HG03039 (cell line): Measurements from ENCODE around the gene TAF11L4.
"Not testable (repeated sequence)": the region's sequence is repeated elsewhere in the genome, so short reads cannot be mapped to it uniquely, and the experiment has no call there.

Experiments used
- ATAC-seq: cut with Tn5 transposase; IDR thresholded peaks from one replicate; pipeline ENCODE4 v1.9.1; 2021; ENCODE audit warnings: mild to moderate bottlenecking, moderate library complexity; ENCODE audit not compliant: unreplicated experiment

Gene TAF11L4

GRCh38 chr5:17521501-17521900 lies at the start of gene TAF11L4:
Gene TAF11L4, plus strand, starts transcription at chr5:17521801.
- not testable (repeated sequence) for ATAC-seq

GRCh38 chr5:17475064-17475463 lies 46.5 kb upstream of the TAF11L4 start:
- not testable (repeated sequence) for ATAC-seq

GRCh38 chr5:17477043-17477442 lies 44.6 kb upstream of the TAF11L4 start:
- no peak for ATAC-seq

- no peak for ATAC-seq
These were observed 43.9 kb upstream of the TAF11L4 start for GRCh38 chr5:17477573-17478265.

- no peak for ATAC-seq
These were observed 40.2 kb upstream of the TAF11L4 start for GRCh38 chr5:17481378-17481777.

GRCh38 chr5:17482790-17483189 lies 38.8 kb upstream of the TAF11L4 start:
- ATAC-seq: no peak

- ATAC-seq: not testable (repeated sequence)
These were observed 35.0 kb upstream of the TAF11L4 start for GRCh38 chr5:17486464-17487173.

GRCh38 chr5:17487174-17487512 lies 34.5 kb upstream of the TAF11L4 start:
- ATAC-seq: no peak

- not testable (repeated sequence) for ATAC-seq
These were observed 30.3 kb upstream of the TAF11L4 start for GRCh38 chr5:17491257-17491656.

- ATAC-seq: no peak
These were observed 28.8 kb upstream of the TAF11L4 start for GRCh38 chr5:17492770-17493169.

- ATAC-seq: no peak
These were observed 24.2 kb upstream of the TAF11L4 start for GRCh38 chr5:17497446-17497845.

GRCh38 chr5:17497931-17498330 lies 23.7 kb upstream of the TAF11L4 start, which contains the start of gene TAF11L2:
Gene TAF11L2, plus strand, starts transcription at chr5:17498231.
- not testable (repeated sequence) for ATAC-seq

GRCh38 chr5:17511775-17512325 lies 9.8 kb upstream of the TAF11L4 start:
- ATAC-seq: no peak

- not testable (repeated sequence) for ATAC-seq
These were observed 4.1 kb upstream of the TAF11L4 start for GRCh38 chr5:17517526-17517925.

GRCh38 chr5:17518067-17518466 lies 3.5 kb upstream of the TAF11L4 start, which contains the start of gene TAF11L3:
Gene TAF11L3, plus strand, starts transcription at chr5:17518367.
- not testable (repeated sequence) for ATAC-seq

- not testable (repeated sequence) for ATAC-seq
These were observed 2.1 kb upstream of the TAF11L4 start for GRCh38 chr5:17519508-17519907.

GRCh38 chr5:17524935-17525334 lies 3.3 kb downstream of the TAF11L4 start, which contains the start of gene TAF11L5:
Gene TAF11L5, plus strand, starts transcription at chr5:17525235.
- ATAC-seq: not testable (repeated sequence)

GRCh38 chr5:17526504-17526903 lies 4.9 kb downstream of the TAF11L4 start:
- ATAC-seq: not testable (repeated sequence)

GRCh38 chr5:17528369-17528768 lies 6.8 kb downstream of the TAF11L4 start, which contains the start of gene TAF11L6:
Gene TAF11L6, plus strand, starts transcription at chr5:17528669.
- not testable (repeated sequence) for ATAC-seq
